LNCAP (cell line): Measurements from ENCODE around the gene HHATL.

Experiments used
- TF ChIP-seq, protein P1 (sequence below): fragments of 450-650 bp; IDR thresholded peaks from 2 replicates; pipeline ENCODE4 v1.5.1; 2017; ENCODE audit warnings: mild to moderate bottlenecking

HHATL gene

DNA sequence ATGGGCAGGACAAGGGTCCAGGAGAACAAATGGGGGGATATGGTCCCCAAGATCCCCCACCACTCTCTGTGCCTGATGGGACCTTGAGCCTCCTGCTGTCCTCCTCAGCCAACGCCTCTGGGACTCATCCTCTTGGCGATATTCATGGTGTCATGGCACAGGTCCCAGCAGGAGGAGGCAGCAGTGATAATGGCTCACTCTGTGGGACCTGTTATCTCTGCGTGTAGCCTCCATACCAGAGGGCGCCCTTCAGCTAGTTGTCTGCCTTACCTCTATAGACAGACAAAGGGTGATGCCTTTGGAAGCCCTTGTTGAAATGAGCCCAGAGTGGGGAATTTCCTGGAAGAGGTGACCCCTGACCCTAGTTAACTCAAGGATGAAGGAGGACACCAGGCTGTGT is 41.7 kb downstream of the HHATL start:
- TF ChIP-seq, protein P1, sequence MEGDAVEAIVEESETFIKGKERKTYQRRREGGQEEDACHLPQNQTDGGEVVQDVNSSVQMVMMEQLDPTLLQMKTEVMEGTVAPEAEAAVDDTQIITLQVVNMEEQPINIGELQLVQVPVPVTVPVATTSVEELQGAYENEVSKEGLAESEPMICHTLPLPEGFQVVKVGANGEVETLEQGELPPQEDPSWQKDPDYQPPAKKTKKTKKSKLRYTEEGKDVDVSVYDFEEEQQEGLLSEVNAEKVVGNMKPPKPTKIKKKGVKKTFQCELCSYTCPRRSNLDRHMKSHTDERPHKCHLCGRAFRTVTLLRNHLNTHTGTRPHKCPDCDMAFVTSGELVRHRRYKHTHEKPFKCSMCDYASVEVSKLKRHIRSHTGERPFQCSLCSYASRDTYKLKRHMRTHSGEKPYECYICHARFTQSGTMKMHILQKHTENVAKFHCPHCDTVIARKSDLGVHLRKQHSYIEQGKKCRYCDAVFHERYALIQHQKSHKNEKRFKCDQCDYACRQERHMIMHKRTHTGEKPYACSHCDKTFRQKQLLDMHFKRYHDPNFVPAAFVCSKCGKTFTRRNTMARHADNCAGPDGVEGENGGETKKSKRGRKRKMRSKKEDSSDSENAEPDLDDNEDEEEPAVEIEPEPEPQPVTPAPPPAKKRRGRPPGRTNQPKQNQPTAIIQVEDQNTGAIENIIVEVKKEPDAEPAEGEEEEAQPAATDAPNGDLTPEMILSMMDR, result no peak

DNA sequence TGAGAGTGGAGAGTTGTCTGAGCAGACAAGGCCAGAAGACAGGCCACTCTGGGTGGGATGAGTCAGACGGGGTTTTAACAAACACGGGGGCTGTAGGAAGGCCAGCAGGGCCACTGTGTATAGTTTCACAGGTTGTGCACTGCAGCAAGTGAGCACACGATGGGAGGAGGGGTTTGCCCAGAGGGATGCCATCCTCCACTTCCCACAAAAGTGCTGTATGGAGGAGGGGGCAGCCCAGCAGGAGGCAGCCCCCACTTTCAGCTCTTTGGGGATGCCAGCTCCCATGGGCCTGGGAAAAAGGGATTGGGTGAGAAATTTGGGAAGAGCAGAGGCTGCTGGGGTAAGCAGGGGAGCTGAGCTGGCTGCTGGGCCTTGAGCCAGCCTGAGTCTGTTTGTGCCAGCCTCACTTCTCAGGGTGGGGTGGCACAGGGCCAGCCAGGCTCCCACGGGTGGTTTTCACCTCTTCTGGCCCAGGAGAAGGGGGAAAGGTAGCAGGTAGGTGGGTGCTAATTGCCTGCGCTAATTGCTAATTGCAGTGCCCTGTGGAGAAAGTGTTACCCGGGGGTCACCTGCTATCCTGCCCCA is 42.4 kb downstream of the HHATL start:
- TF ChIP-seq, protein P1, result no peak

DNA sequence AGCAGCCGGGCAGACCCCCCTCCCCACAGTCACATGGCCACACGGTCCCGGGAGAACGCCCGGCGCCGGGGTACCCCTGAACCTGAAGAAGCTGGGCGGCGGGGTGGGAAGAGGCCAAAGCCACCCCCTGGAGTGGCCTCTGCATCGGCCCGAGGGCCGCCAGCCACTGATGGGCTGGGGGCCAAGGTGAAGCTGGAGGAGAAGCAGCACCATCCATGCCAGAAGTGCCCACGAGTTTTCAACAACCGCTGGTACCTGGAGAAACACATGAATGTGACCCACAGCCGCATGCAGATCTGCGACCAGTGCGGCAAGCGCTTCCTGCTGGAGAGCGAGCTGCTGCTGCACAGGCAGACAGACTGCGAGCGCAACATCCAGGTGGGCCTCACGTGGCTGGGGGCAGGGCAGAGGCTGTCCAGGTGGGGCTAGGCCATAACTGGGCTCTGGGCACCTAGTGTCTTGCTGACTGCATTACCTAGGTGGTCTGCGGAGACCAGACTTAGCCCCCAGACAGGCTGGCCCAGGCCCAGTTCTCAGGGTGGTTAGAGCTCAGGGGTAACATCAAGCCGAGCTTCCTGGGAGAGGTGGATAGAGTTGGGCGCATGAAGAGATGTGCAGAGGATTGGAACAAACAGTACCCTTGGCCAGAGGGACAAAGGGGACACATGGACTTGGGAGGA is 43.0 kb downstream of the HHATL start:
- TF ChIP-seq, protein P1, result no peak

DNA sequence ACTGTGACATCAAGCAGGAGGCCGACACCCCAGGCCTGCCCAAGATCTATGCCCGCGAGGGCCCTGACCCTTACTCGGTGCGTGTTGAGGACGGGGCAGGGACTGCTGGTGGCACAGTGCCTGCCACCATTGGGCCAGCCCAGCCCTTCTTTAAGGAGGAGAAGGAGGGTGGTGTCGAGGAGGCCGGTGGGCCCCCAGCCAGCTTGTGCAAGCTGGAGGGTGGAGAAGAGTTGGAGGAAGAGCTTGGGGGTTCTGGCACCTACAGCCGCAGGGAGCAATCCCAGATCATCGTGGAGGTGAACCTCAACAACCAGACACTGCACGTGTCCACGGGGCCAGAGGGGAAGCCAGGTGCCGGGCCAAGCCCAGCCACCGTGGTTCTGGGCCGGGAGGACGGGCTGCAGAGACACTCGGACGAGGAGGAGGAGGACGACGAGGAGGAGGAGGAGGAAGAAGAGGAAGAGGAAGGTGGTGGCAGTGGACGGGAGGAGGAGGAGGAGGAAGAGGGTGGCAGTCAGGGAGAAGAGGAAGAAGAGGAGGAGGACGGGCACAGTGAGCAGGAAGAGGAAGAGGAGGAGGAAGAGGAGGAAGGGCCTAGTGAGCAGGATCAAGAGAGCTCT is 43.7 kb downstream of the HHATL start:
- TF ChIP-seq, protein P1, result no peak

DNA sequence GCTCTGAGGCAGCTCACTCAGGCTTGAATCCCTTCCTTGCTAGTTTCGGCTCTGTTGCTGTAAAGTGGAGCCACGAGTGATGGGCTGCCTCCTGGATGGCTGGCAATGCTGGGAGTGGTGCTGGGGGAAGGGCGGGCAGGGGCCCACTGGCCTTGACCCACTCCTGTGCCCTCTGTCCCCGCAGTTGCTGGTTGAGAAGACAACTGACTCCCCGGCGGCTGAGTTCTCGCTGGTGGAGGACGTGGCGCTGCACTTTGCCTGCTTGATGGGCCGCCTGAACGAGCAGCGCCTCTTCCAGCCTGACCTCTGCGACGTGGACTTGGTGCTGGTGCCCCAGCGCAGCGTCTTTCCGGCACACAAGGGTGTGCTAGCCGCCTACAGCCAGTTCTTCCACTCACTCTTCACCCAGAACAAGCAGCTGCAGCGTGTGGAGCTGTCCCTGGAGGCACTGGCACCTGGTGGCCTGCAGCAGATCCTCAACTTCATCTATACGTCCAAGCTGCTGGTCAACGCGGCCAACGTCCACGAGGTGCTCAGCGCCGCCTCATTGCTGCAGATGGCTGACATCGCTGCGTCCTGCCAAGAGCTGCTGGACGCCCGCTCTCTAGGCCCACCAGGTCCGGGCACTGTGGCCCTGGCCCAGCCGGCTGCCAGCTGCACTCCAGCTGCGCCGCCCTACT is 44.4 kb downstream of the HHATL start:
- TF ChIP-seq, protein P1, result no peak

DNA sequence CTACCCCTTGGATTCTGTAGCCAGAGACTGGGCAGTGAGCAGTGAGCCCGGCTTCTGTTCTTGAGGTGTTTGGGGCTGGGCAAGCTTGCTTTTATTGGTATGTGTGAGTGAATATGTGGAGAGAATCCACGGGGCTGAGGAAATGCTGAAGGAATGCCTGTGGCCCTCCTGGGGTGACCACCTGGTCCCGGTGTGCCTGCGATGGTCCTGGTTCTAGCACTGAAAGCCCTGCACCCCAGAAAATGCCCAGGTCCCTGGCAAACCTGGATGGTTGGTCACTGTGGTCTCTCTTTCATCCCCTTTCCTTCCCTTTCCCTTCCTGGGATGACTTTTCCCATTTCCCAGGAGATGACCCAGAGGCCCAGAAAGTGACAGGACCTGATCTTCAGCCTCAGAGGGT is 44.9 kb downstream of the HHATL start:
- TF ChIP-seq, protein P1, result no peak

DNA sequence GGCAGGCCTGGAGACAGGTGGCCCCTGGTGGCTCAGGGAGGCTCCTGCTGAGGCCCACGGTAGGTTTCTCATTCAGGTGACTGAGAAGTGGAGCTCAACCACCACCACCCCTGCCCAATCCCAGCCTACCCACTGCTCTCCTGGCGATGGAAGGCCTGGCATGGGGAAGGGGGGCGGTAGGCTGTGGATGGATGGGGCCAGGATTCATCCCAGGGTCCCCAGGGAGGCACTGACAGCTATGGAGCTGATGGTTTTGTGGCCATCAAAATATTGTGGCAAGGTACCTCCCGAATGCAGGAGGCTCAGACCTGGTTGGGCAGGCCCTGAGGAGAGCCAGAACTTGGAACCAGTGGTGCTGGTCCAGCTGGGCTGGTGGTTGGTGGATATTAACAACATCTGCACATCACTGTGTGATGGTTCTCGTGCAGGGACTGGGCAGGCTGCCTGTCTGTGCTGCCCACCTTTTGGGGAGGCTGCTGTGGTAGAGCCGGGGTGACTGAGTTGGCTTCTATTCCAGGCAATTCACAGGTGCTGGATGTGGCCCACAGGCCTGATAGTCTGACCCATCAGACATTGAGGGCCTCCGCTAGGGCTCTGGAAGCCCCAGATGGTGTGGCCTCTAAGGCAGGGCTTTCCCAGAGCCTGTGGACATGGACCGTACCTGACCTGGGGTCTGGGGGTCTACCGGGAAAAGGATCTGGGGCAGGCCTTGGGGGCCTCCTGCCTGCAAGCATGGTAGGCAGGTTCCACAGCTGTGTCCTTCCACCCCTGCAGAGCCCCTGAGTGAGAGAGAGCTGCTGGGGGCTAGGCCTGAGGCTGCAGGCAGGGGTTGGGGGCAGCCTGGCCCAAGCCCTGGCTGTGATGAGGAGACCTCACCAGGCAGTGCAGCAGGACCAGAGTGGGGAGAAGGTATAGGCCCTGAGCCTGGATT is 45.7 kb downstream of the HHATL start:
- TF ChIP-seq, protein P1, result no peak
